Measurements from ENCODE around the gene CD22.
A peak's percentile ranks its signal among the peaks of the same experiment; 100 is the strongest.
"Not testable (repeated sequence)": the region's sequence is repeated elsewhere in the genome, so short reads cannot be mapped to it uniquely, and the experiment has no call there.

The CD22 gene

GRCh38 chr19:35345671-35346111 lies 16.7 kb downstream of the CD22 start:
- no peak for DNase-seq

DNA sequence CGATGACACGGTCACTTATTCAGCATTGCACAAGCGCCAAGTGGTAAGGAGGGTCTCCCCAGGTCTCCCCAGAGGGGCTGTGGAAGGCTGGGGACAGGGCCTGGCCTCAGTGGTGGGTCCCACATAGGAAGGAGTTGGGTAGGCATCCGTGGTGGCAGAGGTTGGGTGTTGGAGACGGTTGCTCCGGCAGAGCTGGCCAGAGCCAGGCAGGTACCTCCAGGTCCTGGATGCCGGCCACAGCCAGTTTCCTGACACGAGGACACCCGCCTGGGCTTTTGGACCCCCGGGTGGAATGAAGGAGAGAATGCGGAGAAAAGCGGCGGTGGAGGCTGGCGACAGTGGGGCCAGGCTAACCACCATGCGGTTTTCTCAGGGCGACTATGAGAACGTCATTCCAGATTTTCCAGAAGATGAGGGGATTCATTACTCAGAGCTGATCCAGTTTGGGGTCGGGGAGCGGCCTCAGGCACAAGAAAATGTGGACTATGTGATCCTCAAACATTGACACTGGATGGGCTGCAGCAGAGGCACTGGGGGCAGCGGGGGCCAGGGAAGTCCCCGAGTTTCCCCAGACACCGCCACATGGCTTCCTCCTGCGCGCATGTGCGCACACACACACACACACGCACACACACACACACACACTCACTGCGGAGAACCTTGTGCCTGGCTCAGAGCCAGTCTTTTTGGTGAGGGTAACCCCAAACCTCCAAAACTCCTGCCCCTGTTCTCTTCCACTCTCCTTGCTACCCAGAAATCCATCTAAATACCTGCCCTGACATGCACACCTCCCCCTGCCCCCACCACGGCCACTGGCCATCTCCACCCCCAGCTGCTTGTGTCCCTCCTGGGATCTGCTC lies 17.4 kb downstream of the CD22 start:
- DNase-seq: no peak

- no peak for DNase-seq
Measured at GRCh38 chr19:35347171-35347929, 18.4 kb downstream of the CD22 start, which contains the start of gene FFAR1. FFAR1 (plus strand) TSS chr19:35347902; CDS start chr19:35351552, 3,650 bp downstream.

- DNase-seq: no peak
Measured at GRCh38 chr19:35347930-35348298, 18.9 kb downstream of the CD22 start.

DNA sequence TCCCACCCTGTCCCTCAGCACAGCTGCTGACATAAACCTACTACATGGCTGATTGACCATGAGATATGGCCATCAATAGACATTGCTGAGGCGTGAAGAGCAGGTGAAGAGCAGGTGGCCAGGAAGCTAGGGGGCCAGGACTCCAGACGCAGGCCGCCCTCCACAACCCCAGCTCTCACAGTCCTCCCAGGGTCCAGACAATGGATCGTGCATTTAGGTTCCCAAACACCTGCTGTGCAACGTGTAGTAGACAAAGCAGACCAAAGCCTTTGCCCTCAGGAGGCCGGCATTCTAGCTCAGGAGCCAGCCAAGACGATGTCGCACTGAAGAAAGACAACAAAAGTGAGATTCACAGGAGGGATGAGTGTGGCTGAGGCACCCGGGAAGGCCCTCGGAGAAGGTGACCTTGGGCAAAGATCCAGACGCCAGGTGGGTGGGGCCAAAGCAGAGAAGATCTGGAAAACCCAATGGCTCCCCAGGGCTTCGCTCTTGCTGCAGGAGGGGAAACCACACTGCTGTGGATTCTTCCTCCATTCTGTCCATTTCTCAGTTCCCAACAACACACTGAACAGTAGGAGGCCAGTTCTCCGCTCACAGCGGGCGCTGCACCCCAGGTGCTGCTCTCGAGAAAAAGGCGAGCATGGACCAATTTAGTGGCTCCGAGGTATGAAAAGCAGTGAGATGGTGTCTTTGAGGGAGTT lies 20.1 kb downstream of the CD22 start:
- peak; percentile 15 for DNase-seq

GRCh38 chr19:35349614-35350521 lies 20.9 kb downstream of the CD22 start:
- DNase-seq: no peak

DNA sequence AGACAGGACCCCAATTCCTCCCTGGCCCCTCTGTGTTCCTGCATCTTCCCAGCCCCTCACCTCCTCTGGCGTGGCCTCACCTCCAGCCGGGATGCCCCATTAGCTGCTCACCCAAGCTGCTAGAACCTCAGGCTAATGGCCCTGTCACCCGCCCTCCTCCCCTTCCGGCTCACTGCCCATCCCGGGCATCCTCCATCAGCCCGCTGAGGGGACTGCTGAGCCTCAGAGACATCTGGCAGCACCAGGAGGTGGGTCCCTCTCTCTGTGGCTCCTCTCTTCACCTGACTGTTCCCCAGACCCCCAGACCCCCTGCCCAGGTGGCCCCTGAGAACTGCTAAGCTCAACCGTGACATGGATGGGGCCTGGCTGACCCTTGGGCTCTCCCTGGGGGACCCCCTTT lies 21.6 kb downstream of the CD22 start:
- no peak for DNase-seq

DNA sequence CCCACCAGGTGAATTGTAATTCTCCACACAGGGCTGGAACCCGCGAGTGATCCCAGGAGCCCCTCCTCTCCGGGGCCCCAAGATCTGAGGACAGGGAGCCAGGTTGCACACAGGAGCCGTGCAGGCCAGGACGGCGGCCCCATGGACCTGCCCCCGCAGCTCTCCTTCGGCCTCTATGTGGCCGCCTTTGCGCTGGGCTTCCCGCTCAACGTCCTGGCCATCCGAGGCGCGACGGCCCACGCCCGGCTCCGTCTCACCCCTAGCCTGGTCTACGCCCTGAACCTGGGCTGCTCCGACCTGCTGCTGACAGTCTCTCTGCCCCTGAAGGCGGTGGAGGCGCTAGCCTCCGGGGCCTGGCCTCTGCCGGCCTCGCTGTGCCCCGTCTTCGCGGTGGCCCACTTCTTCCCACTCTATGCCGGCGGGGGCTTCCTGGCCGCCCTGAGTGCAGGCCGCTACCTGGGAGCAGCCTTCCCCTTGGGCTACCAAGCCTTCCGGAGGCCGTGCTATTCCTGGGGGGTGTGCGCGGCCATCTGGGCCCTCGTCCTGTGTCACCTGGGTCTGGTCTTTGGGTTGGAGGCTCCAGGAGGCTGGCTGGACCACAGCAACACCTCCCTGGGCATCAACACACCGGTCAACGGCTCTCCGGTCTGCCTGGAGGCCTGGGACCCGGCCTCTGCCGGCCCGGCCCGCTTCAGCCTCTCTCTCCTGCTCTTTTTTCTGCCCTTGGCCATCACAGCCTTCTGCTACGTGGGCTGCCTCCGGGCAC lies 22.6 kb downstream of the CD22 start:
- no peak for DNase-seq

DNA sequence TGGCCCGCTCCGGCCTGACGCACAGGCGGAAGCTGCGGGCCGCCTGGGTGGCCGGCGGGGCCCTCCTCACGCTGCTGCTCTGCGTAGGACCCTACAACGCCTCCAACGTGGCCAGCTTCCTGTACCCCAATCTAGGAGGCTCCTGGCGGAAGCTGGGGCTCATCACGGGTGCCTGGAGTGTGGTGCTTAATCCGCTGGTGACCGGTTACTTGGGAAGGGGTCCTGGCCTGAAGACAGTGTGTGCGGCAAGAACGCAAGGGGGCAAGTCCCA lies 23.1 kb downstream of the CD22 start:
- no peak for DNase-seq

DNA sequence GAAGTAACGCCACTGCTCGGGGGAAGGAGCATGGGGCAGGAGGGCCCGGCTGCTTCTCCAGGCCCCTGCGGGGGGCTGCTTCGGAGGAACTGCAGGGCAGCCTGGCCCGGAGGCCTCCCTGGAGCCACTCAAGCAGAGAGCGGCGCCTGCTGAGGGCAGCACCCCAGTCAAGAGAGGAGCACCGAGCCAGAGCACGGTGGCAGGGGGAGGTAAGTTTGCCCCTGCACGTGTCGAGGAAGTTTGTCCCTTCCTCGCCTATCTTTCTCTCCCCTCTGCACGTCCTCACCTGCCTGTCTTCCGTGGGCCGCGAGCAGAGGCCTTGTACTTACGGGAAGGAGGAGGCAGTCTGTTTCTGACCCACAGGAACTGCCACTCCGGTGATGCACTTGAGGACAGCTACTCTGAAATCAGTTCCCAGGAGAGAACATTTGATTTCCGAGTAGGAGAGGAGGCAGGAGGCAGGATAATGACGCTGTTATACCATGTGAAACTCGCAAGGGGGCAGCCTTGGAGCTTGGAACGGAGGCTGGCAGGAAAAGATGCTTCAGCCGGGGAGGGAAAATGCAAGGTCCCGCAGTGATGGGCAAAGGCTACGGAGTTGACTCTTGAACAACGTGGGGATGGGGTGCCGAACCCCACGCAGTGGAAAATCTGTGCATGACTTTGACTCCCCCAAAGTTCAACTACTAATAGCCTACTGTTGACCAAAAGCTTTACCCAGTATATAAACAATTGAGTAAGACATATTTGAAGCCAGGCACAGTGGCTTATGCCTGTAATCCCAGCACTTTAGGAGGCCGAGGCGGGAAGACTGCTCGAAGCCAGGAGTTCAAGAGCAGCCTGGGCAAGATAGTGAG lies 23.7 kb downstream of the CD22 start:
- DNase-seq: peak; percentile 83

DNA sequence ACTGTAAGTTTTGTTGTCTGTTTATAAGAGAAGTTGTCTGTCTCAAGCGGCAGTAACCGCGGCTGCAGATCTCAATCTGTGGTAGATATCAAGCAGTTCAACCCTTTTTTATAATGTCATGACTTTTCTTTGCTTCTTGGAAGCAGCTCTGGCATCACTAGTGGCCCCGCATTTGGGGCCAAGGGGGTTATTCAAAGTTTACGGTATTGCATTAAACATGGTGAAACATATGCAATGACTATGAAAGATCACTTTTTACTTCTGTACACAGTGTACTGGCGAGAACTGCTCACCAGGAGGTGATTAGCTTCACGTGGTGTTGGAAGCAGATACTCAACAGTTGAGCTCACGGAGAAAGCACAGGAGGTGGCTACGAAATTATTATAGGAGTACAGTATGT lies 24.6 kb downstream of the CD22 start:
- DNase-seq: no peak

- no peak for DNase-seq
Measured at GRCh38 chr19:35354898-35355297, 25.9 kb downstream of the CD22 start.

DNA sequence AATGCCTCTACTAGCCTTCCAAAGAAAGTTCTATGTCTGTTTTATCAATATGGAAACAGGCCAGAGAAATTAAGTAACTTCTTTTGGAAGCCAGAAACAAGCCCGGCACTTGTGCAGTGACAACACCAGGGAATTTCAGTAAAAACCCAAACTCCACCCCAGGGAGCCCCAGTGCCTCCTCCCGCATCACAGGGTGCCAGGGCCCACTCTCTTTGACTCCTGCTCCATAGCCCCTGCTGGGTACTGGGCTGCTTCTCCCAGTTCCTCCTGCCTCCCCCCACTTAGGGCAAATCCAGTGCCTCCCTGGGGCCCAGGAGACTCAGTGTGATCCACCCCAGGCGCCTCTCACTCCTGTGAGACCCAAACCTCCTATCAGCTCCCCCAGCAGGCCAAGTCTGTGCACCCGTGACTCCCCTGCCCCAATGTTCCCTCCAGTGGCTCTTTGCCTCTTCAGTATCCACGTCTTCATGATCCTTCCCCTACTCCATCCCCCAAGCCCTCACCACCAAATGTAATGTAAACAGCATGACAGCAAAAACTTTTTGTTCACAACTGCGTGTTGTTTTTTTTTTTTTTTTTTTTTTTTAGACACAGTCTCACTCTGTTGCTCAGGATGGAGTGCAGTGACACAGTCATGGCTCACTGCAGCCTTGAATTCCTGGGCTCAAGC lies 26.9 kb downstream of the CD22 start:
- DNase-seq: no peak

DNA sequence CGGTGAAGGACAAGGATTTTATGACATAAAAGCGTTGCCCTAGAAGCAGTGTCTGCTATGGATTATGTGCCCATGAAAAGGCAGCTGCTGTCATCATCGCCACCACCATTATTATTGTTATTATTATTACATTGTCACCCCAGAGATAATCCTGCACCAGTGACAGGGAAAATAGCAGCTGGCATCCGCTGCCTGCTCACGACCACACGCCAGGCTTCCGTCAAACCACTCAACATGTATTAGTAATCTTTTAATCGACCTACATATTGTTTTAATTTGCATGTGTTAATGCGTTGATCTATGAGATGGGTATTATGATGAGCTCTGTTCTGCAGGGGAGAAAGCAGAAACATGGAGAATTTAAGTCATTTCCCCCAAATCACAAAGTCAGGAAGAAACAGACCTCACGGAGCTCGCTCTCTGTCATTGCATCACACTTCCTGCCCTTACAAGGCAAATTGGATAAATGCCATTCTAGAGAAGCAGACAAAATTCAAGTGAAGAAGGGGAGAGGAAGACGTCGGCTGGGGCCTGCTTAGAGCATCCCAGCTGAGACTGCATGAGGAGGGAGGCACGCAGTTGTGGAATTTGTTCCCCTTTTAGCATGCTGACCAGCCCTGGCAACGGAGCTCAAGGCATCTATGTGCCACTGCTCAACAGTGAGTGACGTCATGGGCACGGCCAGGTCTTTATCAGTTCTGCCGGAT lies 29.0 kb downstream of the CD22 start, which contains the start of gene FFAR3:
Gene FFAR3 (plus strand): TSS at position 594 of the 707 bp plus-strand sequence. CDS start 431 bp downstream, outside the sequence.
- no peak for DNase-seq

GRCh38 chr19:35358834-35359233 lies 29.8 kb downstream of the CD22 start:
- not testable (repeated sequence) for DNase-seq

- DNase-seq: not testable (repeated sequence)
Measured at GRCh38 chr19:35359395-35359794, 30.4 kb downstream of the CD22 start.

GRCh38 chr19:35360081-35360480 lies 31.1 kb downstream of the CD22 start:
- not testable (repeated sequence) for DNase-seq

GRCh38 chr19:35360880-35361420 lies 32.0 kb downstream of the CD22 start:
- DNase-seq: no peak

Measured in DMS79 treated with DMSO at 0.1 percent for 48 hours (cell line).